ENCODE data around the gene TTLL12. TPM values are rescaled to one million over a fixed set of nuclear protein-coding genes. Genes with fewer than 3 reads are reported as not detected.

The TTLL12 gene
- total RNA-seq, 1 experiment from 2014 or later = 61.0 TPM

DNA sequence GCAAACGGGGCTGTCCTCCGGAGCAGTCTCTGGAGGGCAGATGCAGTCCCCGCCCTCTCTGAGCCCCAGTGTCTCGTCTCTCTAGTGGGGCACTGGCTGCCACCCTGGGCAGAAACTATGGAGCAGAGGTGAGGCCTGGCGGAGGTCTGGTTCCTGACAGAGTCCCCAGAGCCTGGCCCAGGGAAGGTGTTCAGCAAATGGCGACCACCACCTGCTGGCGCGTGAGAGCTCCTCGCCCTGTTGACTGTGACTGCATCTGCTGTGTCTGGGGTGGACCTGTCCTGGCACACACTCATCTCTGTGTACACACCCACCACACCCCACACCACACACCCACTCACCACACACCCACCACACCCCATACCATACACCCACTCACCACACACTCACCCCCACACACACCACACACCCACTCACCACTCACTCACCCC, 18.3 kb upstream of the TTLL12 start:
- no TSS peak for BruUV-seq (replicated peaks)
- TF ChIP-seq, protein P1, sequence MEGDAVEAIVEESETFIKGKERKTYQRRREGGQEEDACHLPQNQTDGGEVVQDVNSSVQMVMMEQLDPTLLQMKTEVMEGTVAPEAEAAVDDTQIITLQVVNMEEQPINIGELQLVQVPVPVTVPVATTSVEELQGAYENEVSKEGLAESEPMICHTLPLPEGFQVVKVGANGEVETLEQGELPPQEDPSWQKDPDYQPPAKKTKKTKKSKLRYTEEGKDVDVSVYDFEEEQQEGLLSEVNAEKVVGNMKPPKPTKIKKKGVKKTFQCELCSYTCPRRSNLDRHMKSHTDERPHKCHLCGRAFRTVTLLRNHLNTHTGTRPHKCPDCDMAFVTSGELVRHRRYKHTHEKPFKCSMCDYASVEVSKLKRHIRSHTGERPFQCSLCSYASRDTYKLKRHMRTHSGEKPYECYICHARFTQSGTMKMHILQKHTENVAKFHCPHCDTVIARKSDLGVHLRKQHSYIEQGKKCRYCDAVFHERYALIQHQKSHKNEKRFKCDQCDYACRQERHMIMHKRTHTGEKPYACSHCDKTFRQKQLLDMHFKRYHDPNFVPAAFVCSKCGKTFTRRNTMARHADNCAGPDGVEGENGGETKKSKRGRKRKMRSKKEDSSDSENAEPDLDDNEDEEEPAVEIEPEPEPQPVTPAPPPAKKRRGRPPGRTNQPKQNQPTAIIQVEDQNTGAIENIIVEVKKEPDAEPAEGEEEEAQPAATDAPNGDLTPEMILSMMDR (IDR thresholded peaks at IDR 0.05; ENCODE audit: unreplicated experiment) = no peak
- H3K27ac Mint-ChIP-seq (ENCODE audit: low read depth, unreplicated experiment) = no peak overlapping the region
- DNase-seq (ENCODE audit: unreplicated experiment) = no peak
- H3K36me3 Mint-ChIP-seq (ENCODE audit: insufficient read depth, unreplicated experiment) = no peaks in the 10 kb centered on the region
- no peak overlapping the region for H3K4me3 Mint-ChIP-seq (ENCODE audit: unreplicated experiment)
- intact Hi-C loops (cut with micrococcal nuclease) = no loop called here
- ChIA-PET CTCF (no interaction called here), POLR2A (no interaction called here)
- no peaks in the 10 kb centered on the region for H3K27me3 Mint-ChIP-seq (ENCODE audit: insufficient read depth, unreplicated experiment)
- H3K4me1 Mint-ChIP-seq (ENCODE audit: insufficient read depth, unreplicated experiment) = no peaks in the 10 kb centered on the region
- H3K9me3 Mint-ChIP-seq (ENCODE audit: unreplicated experiment) = no peaks in the 10 kb centered on the region

DNA sequence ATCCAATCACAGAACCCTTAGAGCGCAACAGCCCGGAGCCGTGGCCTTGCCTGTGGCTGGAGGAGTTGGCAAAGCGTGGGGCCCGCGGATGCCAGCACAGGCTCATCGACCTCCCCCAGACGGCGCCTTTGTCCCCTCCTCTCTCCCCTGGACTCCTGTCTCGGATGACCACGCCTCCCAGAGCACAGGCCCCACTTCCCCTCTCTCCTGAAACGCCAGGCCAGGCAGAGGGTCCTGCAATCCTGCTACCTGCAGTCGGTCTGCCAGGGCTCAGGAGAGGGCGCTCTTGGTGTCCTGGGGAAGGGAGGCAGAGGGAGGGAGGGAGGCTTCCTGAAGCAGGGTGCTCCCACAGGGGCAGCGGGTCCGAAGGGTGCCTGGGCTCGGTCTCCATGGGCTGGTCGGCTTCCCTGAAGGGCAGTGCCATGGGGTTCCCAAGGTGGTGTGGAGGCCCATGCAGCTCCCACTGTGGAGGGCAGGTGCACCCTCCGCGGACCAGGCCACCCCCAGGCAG, 16.6 kb upstream of the TTLL12 start:
- intact Hi-C loops (cut with micrococcal nuclease) = no loop called here
- H3K4me1 Mint-ChIP-seq (ENCODE audit: insufficient read depth, unreplicated experiment) = peaks cover 6% of the 10 kb centered on the region

DNA sequence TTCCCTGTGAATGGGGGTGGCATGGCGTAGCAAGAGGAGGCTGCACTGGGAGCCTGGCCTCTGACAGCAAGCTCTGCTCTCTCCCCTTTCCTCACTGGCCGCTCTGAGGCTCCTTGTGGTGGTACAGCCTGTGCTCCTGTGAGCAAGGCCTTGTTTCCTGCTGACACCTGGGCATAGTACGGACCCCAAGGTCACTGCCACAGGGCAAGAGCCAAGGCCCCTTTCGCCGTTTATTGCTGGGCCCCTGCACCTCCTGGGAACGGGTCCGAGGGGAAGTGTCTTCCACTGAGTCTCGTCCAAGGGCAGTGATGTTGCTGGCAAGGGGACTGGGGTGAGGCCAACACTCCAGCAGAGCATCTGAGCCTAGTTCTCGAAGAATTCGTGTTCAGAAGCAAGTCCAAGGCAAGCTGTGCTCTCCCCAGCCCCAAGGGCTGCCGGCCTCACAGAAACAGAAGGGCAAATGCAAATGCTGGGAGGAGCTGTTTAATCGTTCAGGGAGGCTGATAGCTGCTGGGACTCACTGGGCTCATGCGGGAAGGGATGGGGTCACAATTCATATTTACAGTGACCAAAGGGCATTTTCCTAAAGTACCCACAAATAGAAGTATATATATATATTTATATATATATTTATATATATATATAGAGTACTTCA, 15.9 kb upstream of the TTLL12 start:
- Mint-ChIP-seq H3K4me3 (ENCODE audit: unreplicated experiment) (no peak overlapping the region), H3K27me3 (ENCODE audit: insufficient read depth, unreplicated experiment) (no peaks in the 10 kb centered on the region), H3K9me3 (ENCODE audit: unreplicated experiment) (no peaks in the 10 kb centered on the region), H3K27ac (ENCODE audit: low read depth, unreplicated experiment) (no peak overlapping the region), H3K36me3 (ENCODE audit: insufficient read depth, unreplicated experiment) (no peaks in the 10 kb centered on the region), H3K4me1 (ENCODE audit: insufficient read depth, unreplicated experiment) (peaks cover 6% of the 10 kb centered on the region)
- intact Hi-C loops (cut with micrococcal nuclease) = no loop called here
- BruUV-seq (replicated peaks) = no TSS peak
- CTCF ChIA-PET = no interaction called here
- no peak for DNase-seq (ENCODE audit: unreplicated experiment)
- TF ChIP-seq, protein P1 (IDR thresholded peaks at IDR 0.05; ENCODE audit: unreplicated experiment) = no peak
- POLR2A ChIA-PET = no interaction called here

More for the DNA sequence above, 16.6 kb upstream of the TTLL12 start:
- no peaks in the 10 kb centered on the region for H3K9me3 Mint-ChIP-seq (ENCODE audit: unreplicated experiment)
- no peak overlapping the region for H3K27ac Mint-ChIP-seq (ENCODE audit: low read depth, unreplicated experiment)
- POLR2A ChIA-PET = no interaction called here
- BruUV-seq (replicated peaks) = no TSS peak
- no peak overlapping the region for H3K4me3 Mint-ChIP-seq (ENCODE audit: unreplicated experiment)
- CTCF ChIA-PET = no interaction called here
- H3K36me3 Mint-ChIP-seq (ENCODE audit: insufficient read depth, unreplicated experiment) = no peaks in the 10 kb centered on the region
- TF ChIP-seq, protein P1 (IDR thresholded peaks at IDR 0.05; ENCODE audit: unreplicated experiment) = no peak
- DNase-seq (ENCODE audit: unreplicated experiment) = no peak
- H3K27me3 Mint-ChIP-seq (ENCODE audit: insufficient read depth, unreplicated experiment) = no peaks in the 10 kb centered on the region

DNA sequence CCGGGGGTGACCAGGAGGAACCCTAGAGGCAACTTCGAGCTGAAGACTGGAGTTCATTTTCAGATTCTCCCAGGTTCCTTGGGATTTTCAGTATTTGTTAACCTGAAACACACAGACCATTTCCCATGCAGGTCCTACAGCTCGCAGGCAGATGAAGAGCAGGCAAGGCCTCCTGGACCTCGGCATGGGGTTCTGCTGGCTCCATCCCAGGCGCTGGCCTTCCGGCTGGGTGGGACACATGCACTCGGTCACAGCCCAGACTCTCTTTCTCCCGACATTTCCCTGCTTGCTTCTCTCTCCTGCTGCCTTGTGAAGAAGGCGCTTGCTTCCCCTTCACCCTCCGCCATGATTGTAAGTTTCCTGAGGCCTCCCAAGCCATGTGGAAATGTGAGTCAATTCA, 15.4 kb upstream of the TTLL12 start:
- no TSS peak for BruUV-seq (replicated peaks)
- Mint-ChIP-seq H3K4me1 (ENCODE audit: insufficient read depth, unreplicated experiment) (peaks cover 6% of the 10 kb centered on the region), H3K9me3 (ENCODE audit: unreplicated experiment) (no peaks in the 10 kb centered on the region), H3K36me3 (ENCODE audit: insufficient read depth, unreplicated experiment) (no peaks in the 10 kb centered on the region), H3K27ac (ENCODE audit: low read depth, unreplicated experiment) (no peak overlapping the region), H3K27me3 (ENCODE audit: insufficient read depth, unreplicated experiment) (no peaks in the 10 kb centered on the region), H3K4me3 (ENCODE audit: unreplicated experiment) (no peak overlapping the region)
- no peak for DNase-seq (ENCODE audit: unreplicated experiment)
- CTCF ChIA-PET = interaction anchor here (0.6 kb wide), 1 partner anchor 447 kb away, joined by 3 read pairs; no protein-coding TSS in a partner anchor
- intact Hi-C loops (cut with micrococcal nuclease) = no loop called here
- POLR2A ChIA-PET = no interaction called here
- TF ChIP-seq, protein P1 (IDR thresholded peaks at IDR 0.05; ENCODE audit: unreplicated experiment) = no peak
